ENCODE results near the gene TEX11.

Gene TEX11

GRCh38 chrX:70485466-70485865, 423.0 kb downstream of the TEX11 start:
- H3K27me3 ChIP-seq (replicated peaks; ENCODE audit: control insufficient read depth, insufficient read depth, low read length, poor library complexity, severe bottlenecking) = no peaks in the 10 kb centered on the region
- H3K27ac ChIP-seq (ENCODE audit: insufficient read depth, low read length, poor library complexity, severe bottlenecking) = no peak overlapping the region
- no peak overlapping the region for H3K4me3 ChIP-seq (ENCODE audit: insufficient read depth, low read depth, low read length, poor library complexity, severe bottlenecking)
- DNase-seq = no peak
- H3K9me3 ChIP-seq (ENCODE audit: control insufficient read depth, low read length) = no peaks in the 10 kb centered on the region
- H3K36me3 ChIP-seq (ENCODE audit: control insufficient read depth, insufficient read depth, low read length) = no peaks in the 10 kb centered on the region
- H3K4me1 ChIP-seq (ENCODE audit: control insufficient read depth, insufficient read depth, low read length, poor library complexity, severe bottlenecking) = no peaks in the 10 kb centered on the region

DNA sequence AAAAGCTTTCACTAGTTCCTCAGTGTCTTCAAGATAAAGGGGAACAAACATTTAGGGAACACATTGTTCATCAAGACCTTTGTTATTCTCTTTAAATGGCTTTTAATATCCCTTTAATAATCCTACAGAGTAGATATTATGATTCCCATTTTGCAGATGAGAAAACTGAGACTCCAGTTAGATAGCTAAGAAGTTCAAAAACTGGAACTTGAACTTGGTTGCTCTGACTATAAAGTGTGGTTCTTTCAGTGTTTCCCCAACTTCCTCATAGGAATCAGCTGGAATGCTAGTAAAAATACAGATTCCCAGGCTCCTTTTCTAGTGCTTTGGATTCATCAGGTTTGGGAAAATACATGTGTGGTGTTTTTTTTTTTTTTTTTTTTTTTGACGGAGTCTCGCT, 426.2 kb downstream of the TEX11 start:
- Histone ChIP-seq H3K27me3 (replicated peaks; ENCODE audit: control insufficient read depth, insufficient read depth, low read length, poor library complexity, severe bottlenecking) (no peaks in the 10 kb centered on the region), H3K36me3 (ENCODE audit: control insufficient read depth, insufficient read depth, low read length) (no peaks in the 10 kb centered on the region), H3K9me3 (ENCODE audit: control insufficient read depth, low read length) (no peaks in the 10 kb centered on the region), H3K27ac (ENCODE audit: insufficient read depth, low read length, poor library complexity, severe bottlenecking) (no peak overlapping the region), H3K4me1 (ENCODE audit: control insufficient read depth, insufficient read depth, low read length, poor library complexity, severe bottlenecking) (no peaks in the 10 kb centered on the region), H3K4me3 (ENCODE audit: insufficient read depth, low read depth, low read length, poor library complexity, severe bottlenecking) (no peak overlapping the region)
- DNase-seq = no peak

- H3K27me3 ChIP-seq (replicated peaks; ENCODE audit: control insufficient read depth, insufficient read depth, low read length, poor library complexity, severe bottlenecking) = no peaks in the 10 kb centered on the region
- no peak overlapping the region for H3K27ac ChIP-seq (ENCODE audit: insufficient read depth, low read length, poor library complexity, severe bottlenecking)
- DNase-seq = no peak
Measured at GRCh38 chrX:70481471-70482270, 426.8 kb downstream of the TEX11 start.

GRCh38 chrX:70480660-70481018, 427.9 kb downstream of the TEX11 start:
- no peak overlapping the region for H3K4me3 ChIP-seq (ENCODE audit: insufficient read depth, low read depth, low read length, poor library complexity, severe bottlenecking)
- H3K9me3 ChIP-seq (ENCODE audit: control insufficient read depth, low read length) = no peaks in the 10 kb centered on the region
- H3K36me3 ChIP-seq (ENCODE audit: control insufficient read depth, insufficient read depth, low read length) = no peaks in the 10 kb centered on the region
- H3K27me3 ChIP-seq (replicated peaks; ENCODE audit: control insufficient read depth, insufficient read depth, low read length, poor library complexity, severe bottlenecking) = no peaks in the 10 kb centered on the region
- H3K27ac ChIP-seq (ENCODE audit: insufficient read depth, low read length, poor library complexity, severe bottlenecking) = no peak overlapping the region
- DNase-seq = no peak
- H3K4me1 ChIP-seq (ENCODE audit: control insufficient read depth, insufficient read depth, low read length, poor library complexity, severe bottlenecking) = no peaks in the 10 kb centered on the region

More at GRCh38 chrX:70481471-70482270, 426.8 kb downstream of the TEX11 start:
- Histone ChIP-seq H3K36me3 (ENCODE audit: control insufficient read depth, insufficient read depth, low read length) (no peaks in the 10 kb centered on the region), H3K4me1 (ENCODE audit: control insufficient read depth, insufficient read depth, low read length, poor library complexity, severe bottlenecking) (no peaks in the 10 kb centered on the region), H3K4me3 (ENCODE audit: insufficient read depth, low read depth, low read length, poor library complexity, severe bottlenecking) (no peak overlapping the region), H3K9me3 (ENCODE audit: control insufficient read depth, low read length) (no peaks in the 10 kb centered on the region)

- H3K9me3 ChIP-seq (ENCODE audit: control insufficient read depth, low read length) = no peaks in the 10 kb centered on the region
- H3K27me3 ChIP-seq (replicated peaks; ENCODE audit: control insufficient read depth, insufficient read depth, low read length, poor library complexity, severe bottlenecking) = no peaks in the 10 kb centered on the region
- no peaks in the 10 kb centered on the region for H3K4me1 ChIP-seq (ENCODE audit: control insufficient read depth, insufficient read depth, low read length, poor library complexity, severe bottlenecking)
- no peaks in the 10 kb centered on the region for H3K36me3 ChIP-seq (ENCODE audit: control insufficient read depth, insufficient read depth, low read length)
- no peak overlapping the region for H3K27ac ChIP-seq (ENCODE audit: insufficient read depth, low read length, poor library complexity, severe bottlenecking)
- no peak overlapping the region for H3K4me3 ChIP-seq (ENCODE audit: insufficient read depth, low read depth, low read length, poor library complexity, severe bottlenecking)
- DNase-seq = no peak
Measured at GRCh38 chrX:70479922-70480659, 428.4 kb downstream of the TEX11 start.

DNA sequence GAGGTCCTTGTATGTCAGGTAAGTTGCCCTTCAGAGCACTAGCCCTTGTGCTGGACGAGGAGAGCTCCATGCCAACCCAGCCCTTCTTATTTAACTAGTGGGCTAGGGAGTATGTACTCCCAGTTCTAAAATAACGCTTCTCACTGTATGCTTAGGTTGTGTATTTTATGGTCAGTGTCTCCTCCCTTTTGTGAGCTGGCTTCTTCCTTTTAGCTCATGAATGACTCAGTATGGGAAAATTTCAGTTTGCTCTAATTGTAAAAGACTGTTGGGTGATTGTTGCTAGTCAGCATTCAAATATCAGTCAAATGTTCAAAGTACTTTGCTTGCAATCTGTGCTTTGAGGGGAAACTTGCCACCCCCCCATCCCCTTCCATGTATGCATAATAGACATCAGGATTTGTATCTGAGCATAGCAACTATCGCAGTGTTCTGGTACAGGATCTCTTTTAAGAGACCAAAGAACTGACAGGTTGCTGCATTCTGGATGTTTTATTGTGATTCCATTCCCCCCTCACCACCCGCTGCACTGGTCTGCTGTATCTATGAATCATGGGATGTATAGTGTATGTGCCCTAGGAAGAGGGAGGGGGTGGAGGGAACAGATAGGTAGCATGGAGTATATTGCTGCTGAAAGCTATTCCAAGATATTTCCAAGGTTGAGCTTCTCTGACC, 429.1 kb downstream of the TEX11 start:
- Histone ChIP-seq H3K4me3 (ENCODE audit: insufficient read depth, low read depth, low read length, poor library complexity, severe bottlenecking) (no peak overlapping the region), H3K27ac (ENCODE audit: insufficient read depth, low read length, poor library complexity, severe bottlenecking) (no peak overlapping the region)

More for the DNA sequence above, 429.1 kb downstream of the TEX11 start:
- DNase-seq = no peak
- Histone ChIP-seq H3K27me3 (replicated peaks; ENCODE audit: control insufficient read depth, insufficient read depth, low read length, poor library complexity, severe bottlenecking) (no peaks in the 10 kb centered on the region), H3K9me3 (ENCODE audit: control insufficient read depth, low read length) (no peaks in the 10 kb centered on the region), H3K36me3 (ENCODE audit: control insufficient read depth, insufficient read depth, low read length) (no peaks in the 10 kb centered on the region), H3K4me1 (ENCODE audit: control insufficient read depth, insufficient read depth, low read length, poor library complexity, severe bottlenecking) (no peaks in the 10 kb centered on the region)

Measured in effector memory CD4-positive, alpha-beta T cell (primary cell).